Endothelial cell of umbilical vein (primary cell): ENCODE data around the gene MARCHF7. TPM values are rescaled to one million over a fixed set of nuclear protein-coding genes. Genes with fewer than 3 reads are reported as not detected.

Experiments used
- BruUV-seq: library from RNA; stranded (reverse); fragments of 400-500 nt; replicated peaks from 2 replicates; lab custom pipeline; 2021; lab: Mats Ljungman, UMichigan
- CTCF ChIA-PET: fragments of 300-600, 350-600 bp; sonication (Branson Sonifier 250); formaldehyde crosslinking; loops from one replicate; lab custom pipeline; 2021; ENCODE audit warnings: antibody characterized with exemption, inconsistent platforms; lab: Charles Lee
- POLR2A ChIA-PET: fragments of 300-600, 350-600 bp; sonication (Branson Sonifier 250); formaldehyde crosslinking; loops from one replicate; lab custom pipeline; 2021; ENCODE audit warnings: antibody characterized with exemption, inconsistent platforms; lab: Charles Lee
- DNase-seq: peaks from one replicate; pipeline ENCODE4 v3.0.0-alpha.2; 2011; ENCODE audit warnings: low read depth, low spot score
- FAIRE-seq: peaks from 2 replicates; lab custom pipeline; 2011; peaks lifted over from hg19 to GRCh38; lab: Jason Lieb, UNC
- H2AFZ ChIP-seq: 2 replicates; pipeline ENCODE4 v1.6.0; 2012; ENCODE audit warnings: low read depth, low read length, control low read depth, inconsistent platforms
- H3K27ac ChIP-seq: 2 replicates; pipeline ENCODE4 v1.5.1; 2011; ENCODE audit warnings: low read depth, mild to moderate bottlenecking, control low read depth, low read length, moderate library complexity; ENCODE audit not compliant: insufficient read depth
- H3K27me3 ChIP-seq, 2 experiments: 2 replicates each; pipeline versions ENCODE4 v1.6.0 to v1.6.1; 2011; ENCODE audit warnings: low read length in 2 of 2, mixed read lengths in 1 of 2; ENCODE audit not compliant: control insufficient read depth in 2 of 2, insufficient read depth in 2 of 2
- H3K36me3 ChIP-seq, 2 experiments: 2 replicates in 1 of 2; 3 replicates in 1 of 2; pipeline ENCODE4 v1.5.1; 2011; ENCODE audit warnings: low read length in 2 of 2, mild to moderate bottlenecking in 1 of 2, moderate library complexity in 1 of 2; ENCODE audit not compliant: control insufficient read depth in 2 of 2, insufficient read depth in 2 of 2; ENCODE audit errors: extremely low read depth in 1 of 2
- H3K4me1 ChIP-seq: 3 replicates; pipeline ENCODE4 v1.5.1; 2011; ENCODE audit warnings: mild to moderate bottlenecking, low read length; ENCODE audit not compliant: control insufficient read depth, insufficient read depth; ENCODE audit errors: extremely low read depth
- H3K4me2 ChIP-seq: 2 replicates; pipeline ENCODE4 v1.6.1; 2011; ENCODE audit warnings: low read length, control low read depth, mixed read lengths; ENCODE audit not compliant: insufficient read depth
- H3K4me3 ChIP-seq, 3 experiments: fragments of 200-600 bp in 1 of 3; sonication (generic), shearing (Covaris generic) in 1 of 3; replicated peaks in 1 of 3; 2 replicates each; pipeline ENCODE4 v1.5.1; 2011 to 2016; ENCODE audit warnings: control low read depth in 3 of 3, low read length in 3 of 3, mild to moderate bottlenecking in 2 of 3, inconsistent platforms in 1 of 3, low read depth in 1 of 3, moderate library complexity in 1 of 3; ENCODE audit not compliant: insufficient read depth in 1 of 3
- H3K79me2 ChIP-seq: 2 replicates; pipeline ENCODE4 v1.6.0; 2012; ENCODE audit warnings: low read length, inconsistent platforms; ENCODE audit not compliant: control insufficient read depth, insufficient read depth
- H3K9ac ChIP-seq: replicated peaks from 2 replicates; pipeline ENCODE3; 2011; ENCODE audit warnings: low read length, control low read depth; ENCODE audit not compliant: insufficient read depth; ENCODE audit errors: extremely low read depth
- H3K9me1 ChIP-seq: replicated peaks from 3 replicates; pipeline ENCODE4 v1.6.0; 2011; ENCODE audit warnings: mild to moderate bottlenecking, low read length; ENCODE audit not compliant: control insufficient read depth, insufficient read depth; ENCODE audit errors: extremely low read depth
- H3K9me3 ChIP-seq: replicated peaks from 2 replicates; pipeline ENCODE4 v1.5.1; 2012; ENCODE audit warnings: low read length, inconsistent platforms; ENCODE audit not compliant: control insufficient read depth, insufficient read depth
- H4K20me1 ChIP-seq: replicated peaks from 2 replicates; pipeline ENCODE3; 2011; ENCODE audit warnings: mild to moderate bottlenecking, low read length; ENCODE audit not compliant: control insufficient read depth, insufficient read depth; ENCODE audit errors: extremely low read depth
- CTCF ChIP-seq, 2 donors: IDR thresholded peaks; 1 replicate in 1 of 2; 2 replicates in 1 of 2; pipeline ENCODE4 v1.5.1; 2011; ENCODE audit warnings: low read length in 2 of 2, mild to moderate bottlenecking in 2 of 2, moderate library complexity in 2 of 2, control low read depth in 1 of 2, inconsistent platforms in 1 of 2, low read depth in 1 of 2; ENCODE audit not compliant: insufficient read depth in 1 of 2; ENCODE audit errors: extremely low read depth in 1 of 2
- EZH2 ChIP-seq: IDR thresholded peaks from 2 replicates; pipeline ENCODE4 v1.6.1; 2012; ENCODE audit warnings: borderline replicate concordance, low read depth, mild to moderate bottlenecking, moderate library complexity, low read length, inconsistent platforms; ENCODE audit not compliant: severe bottlenecking
- FOS ChIP-seq: IDR thresholded peaks from 2 replicates; pipeline ENCODE4 v1.6.1; 2011; ENCODE audit warnings: mild to moderate bottlenecking, low read length, moderate library complexity, borderline replicate concordance; ENCODE audit not compliant: insufficient read depth
- GATA2 ChIP-seq: IDR thresholded peaks from 2 replicates; pipeline ENCODE4 v1.7.0; 2011; ENCODE audit warnings: low read depth, mild to moderate bottlenecking, moderate library complexity, mixed read lengths, low read length; ENCODE audit not compliant: insufficient read length, insufficient read depth
- JUN ChIP-seq: IDR thresholded peaks from 2 replicates; pipeline ENCODE4 v1.6.1; 2011; ENCODE audit warnings: borderline replicate concordance, low read depth; ENCODE audit not compliant: insufficient read length, insufficient read depth
- MAX ChIP-seq: IDR thresholded peaks from 2 replicates; pipeline ENCODE4 v1.6.1; 2011; ENCODE audit not compliant: insufficient read depth, insufficient read length
- MYC ChIP-seq: IDR thresholded peaks from one replicate; pipeline ENCODE4 v1.6.1; 2011; ENCODE audit warnings: mild to moderate bottlenecking, low read depth, low read length
- POLR2A ChIP-seq: IDR thresholded peaks from 2 replicates; pipeline ENCODE4 v1.6.1; 2012; ENCODE audit warnings: low read depth, mild to moderate bottlenecking, control low read depth, low read length
- POLR2AphosphoS5 ChIP-seq: IDR thresholded peaks from 2 replicates; pipeline ENCODE4 v1.6.1; 2012; ENCODE audit warnings: low read depth, mild to moderate bottlenecking, control low read depth, low read length, moderate library complexity; ENCODE audit not compliant: insufficient read depth
- dilution Hi-C: fragments of 300-500 bp; cut with MboI; formaldehyde crosslinking; loops from one replicate; pipeline ENCODE4 v1.15.0; 2019; ENCODE audit warnings: low sequenced_read_pairs; ENCODE audit not compliant: extremely low pct_ligation_motif_present
- intact Hi-C: fragments of 100-400 bp; cut with micrococcal nuclease; formaldehyde crosslinking; loops from one replicate; pipeline ENCODE4 v1.10.0; 2022
- polyA plus RNA-seq, 4 experiments: library from polyadenylated mRNA; depleted of rRNA in 3 of 4; stranded (reverse) in 3 of 4; unstranded in 1 of 4; fragments of >200 nt; gene quantifications; 2 replicates each; pipeline versions ENCODE4 v1.2.1 to v1.2.3, GENCODE V29; 2011 to 2012; ENCODE audit warnings: missing spikeins in 1 of 4
- total RNA-seq: library from RNA; stranded (reverse); gene quantifications from 2 replicates; pipeline ENCODE4 v1.2.3, GENCODE V29; 2021

The MARCHF7 gene
- total and polyA plus RNA-seq, 2 donors (not counting 3 experiments of a cell fraction or from before 2014, with no cell fraction given): 21.2 to 82.0 TPM

- Histone ChIP-seq H2AFZ (no peak overlapping the region), H3K36me3 (no peaks in the 10 kb centered on the region), H3K9ac (no peak overlapping the region), H3K9me3 (no peaks in the 10 kb centered on the region), H3K4me2 (no peak overlapping the region), H4K20me1 (no peaks in the 10 kb centered on the region), H3K27me3 (no peaks in the 10 kb centered on the region), H3K79me2 (no peaks in the 10 kb centered on the region), H3K4me1 (no peaks in the 10 kb centered on the region), H3K9me1 (no peaks in the 10 kb centered on the region), H3K4me3 (no peak overlapping the region), H3K27ac (no peak overlapping the region)
- ChIA-PET POLR2A (no interaction called here), CTCF (interaction anchor here (1.1 to 1.4 kb wide), 2 partner anchors 8 to 17 kb away, joined by 3 read pairs; no protein-coding TSS in a partner anchor)
- no peak for TF ChIP-seq MYC
- no peak for TF ChIP-seq MAX
- TF ChIP-seq POLR2AphosphoS5: no peak
- no peak for TF ChIP-seq EZH2
- no peak for TF ChIP-seq POLR2A
- no peak for TF ChIP-seq FOS
- no peak for TF ChIP-seq CTCF (IDR thresholded peaks at IDR 0.05; ENCODE audit: extremely low read depth in 1 of 2, insufficient read depth in 1 of 2, low read depth in 1 of 2, low read length in 2 of 2)
- TF ChIP-seq GATA2: no peak
- no peak for TF ChIP-seq JUN
- DNase-seq (no peak), FAIRE-seq (no peak)
- dilution Hi-C loops (no loop called here), intact Hi-C loops (no loop called here)
- no TSS peak for BruUV-seq
These were observed 41.3 kb upstream of the MARCHF7 start for GRCh38 chr2:159671047-159671446.
